GM12865 (cell line): ENCODE results near the gene SFMBT2.

Experiments used
- DNase-seq: peaks from one replicate; pipeline ENCODE4 v3.0.0; 2010; ENCODE audit warnings: low read depth
- H3K4me3 ChIP-seq: 2 replicates; pipeline ENCODE4 v1.5.1; 2011; ENCODE audit warnings: mild to moderate bottlenecking, low read depth, low read length, control low read depth
- TF ChIP-seq, protein P1 (sequence below): IDR thresholded peaks from 2 replicates; pipeline ENCODE4 v1.5.1; 2011; ENCODE audit warnings: low read length, control low read depth, low read depth, inconsistent platforms; ENCODE audit not compliant: insufficient read depth; ENCODE audit errors: missing control alignments

The SFMBT2 gene

DNA sequence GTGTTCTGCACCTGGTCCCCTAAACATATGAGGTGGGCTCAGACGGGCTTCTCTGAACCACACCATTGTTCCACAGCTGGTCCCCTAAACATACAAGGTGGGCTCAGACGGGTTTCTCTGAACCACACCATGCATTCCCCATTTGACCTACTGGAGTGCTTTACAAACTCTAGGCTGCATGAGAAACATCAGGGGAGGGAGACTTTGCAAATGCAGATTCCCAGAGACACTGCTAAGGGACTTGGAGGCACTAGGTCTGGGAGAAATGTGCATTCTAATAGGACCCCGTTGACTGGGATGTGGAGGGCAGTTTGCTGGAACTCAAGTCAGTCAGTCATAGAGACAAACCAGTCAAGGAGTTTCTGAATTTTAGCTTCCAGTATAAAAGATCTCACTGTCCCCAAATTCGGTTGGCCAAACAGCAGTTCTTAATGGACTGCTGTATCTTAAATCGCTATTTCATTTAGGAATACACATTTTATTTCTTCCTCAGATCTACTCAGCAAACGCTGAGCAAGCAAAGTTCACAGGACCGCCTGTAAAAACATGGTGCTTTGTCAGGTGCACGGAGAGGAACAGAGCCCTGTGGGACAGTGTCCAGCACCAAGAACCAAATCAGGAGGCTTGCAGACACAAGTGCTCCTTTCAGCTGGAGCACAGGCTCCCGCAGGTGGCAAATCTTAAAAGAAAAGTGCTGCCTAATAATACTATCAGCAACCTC lies 198.8 kb downstream of the SFMBT2 start:
- no peak overlapping the region for H3K4me3 ChIP-seq
- DNase-seq = no peak
- TF ChIP-seq, protein P1, sequence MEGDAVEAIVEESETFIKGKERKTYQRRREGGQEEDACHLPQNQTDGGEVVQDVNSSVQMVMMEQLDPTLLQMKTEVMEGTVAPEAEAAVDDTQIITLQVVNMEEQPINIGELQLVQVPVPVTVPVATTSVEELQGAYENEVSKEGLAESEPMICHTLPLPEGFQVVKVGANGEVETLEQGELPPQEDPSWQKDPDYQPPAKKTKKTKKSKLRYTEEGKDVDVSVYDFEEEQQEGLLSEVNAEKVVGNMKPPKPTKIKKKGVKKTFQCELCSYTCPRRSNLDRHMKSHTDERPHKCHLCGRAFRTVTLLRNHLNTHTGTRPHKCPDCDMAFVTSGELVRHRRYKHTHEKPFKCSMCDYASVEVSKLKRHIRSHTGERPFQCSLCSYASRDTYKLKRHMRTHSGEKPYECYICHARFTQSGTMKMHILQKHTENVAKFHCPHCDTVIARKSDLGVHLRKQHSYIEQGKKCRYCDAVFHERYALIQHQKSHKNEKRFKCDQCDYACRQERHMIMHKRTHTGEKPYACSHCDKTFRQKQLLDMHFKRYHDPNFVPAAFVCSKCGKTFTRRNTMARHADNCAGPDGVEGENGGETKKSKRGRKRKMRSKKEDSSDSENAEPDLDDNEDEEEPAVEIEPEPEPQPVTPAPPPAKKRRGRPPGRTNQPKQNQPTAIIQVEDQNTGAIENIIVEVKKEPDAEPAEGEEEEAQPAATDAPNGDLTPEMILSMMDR = no peak

DNA sequence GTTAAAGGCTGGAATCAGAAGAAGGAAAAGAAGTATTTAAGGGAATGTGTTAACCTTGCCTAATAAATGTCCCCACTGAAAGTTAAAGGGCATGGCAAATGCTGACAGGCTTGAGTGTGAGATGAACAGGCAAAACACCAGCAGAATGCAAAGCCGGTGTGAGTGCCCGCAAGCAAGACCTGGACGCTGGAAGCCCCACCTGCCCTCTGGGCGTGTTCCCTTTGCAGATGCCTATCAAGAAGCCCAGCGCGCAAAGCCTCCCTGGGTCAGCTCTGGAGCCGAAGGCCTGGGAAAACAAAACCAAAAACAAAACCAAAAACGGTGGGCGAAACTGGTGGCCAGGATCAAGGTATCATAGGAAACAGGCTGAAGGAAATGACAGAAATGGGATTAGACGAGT lies 200.3 kb downstream of the SFMBT2 start:
- TF ChIP-seq, protein P1 = no peak
- no peak for DNase-seq
- no peak overlapping the region for H3K4me3 ChIP-seq

DNA sequence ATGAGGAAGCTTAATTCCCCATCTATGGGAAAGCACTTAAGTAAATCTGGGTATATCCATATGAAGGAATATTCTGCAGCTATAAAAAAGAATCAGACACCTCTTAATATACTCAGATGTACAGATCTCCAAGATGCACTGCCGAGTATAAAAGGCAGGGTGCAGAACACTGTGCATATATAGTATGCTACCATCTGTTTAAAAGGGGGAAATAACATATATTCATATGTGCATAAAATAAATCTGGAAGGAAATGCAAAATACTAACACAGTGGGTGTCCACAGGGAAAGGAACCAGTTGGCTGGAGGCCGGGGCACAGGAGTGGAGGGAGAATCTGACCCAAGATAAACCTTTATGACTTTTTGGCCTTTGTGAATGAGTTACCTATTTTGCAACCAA lies 201.4 kb downstream of the SFMBT2 start:
- TF ChIP-seq, protein P1 = no peak
- no peak overlapping the region for H3K4me3 ChIP-seq
- no peak for DNase-seq

DNA sequence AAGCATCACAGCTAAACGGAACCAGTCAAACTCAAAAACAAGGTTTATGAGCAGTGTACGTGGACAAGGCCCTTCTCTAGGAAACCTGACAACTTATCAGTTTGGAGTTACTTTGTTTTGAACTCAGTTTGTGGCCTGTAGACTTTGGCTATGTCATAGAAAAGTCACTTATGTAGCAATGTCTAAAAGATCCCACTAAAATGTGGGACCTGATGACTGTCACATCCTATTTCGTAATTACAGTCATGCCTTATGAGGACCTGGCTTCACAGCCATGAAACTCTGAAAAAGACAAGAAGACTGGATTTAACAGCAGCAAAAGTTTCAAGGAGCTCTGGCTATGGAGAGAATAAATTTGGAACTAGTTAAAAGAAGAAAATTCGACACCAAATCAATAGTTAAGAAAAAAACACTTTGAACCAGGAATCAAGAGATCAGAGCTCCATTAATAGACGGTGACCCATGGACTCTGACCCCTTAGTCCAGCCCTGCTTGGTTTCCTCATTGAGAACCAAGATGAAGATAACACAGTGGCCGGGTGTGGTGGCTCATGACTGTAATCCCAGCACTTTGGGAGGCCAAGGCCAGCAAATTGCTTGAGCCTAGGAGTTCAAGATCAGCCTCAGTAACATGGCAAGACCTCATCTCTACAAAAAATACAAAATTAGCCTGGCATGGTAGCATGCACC lies 204.3 kb downstream of the SFMBT2 start:
- TF ChIP-seq, protein P1 = no peak
- no peak for DNase-seq
- no peak overlapping the region for H3K4me3 ChIP-seq

DNA sequence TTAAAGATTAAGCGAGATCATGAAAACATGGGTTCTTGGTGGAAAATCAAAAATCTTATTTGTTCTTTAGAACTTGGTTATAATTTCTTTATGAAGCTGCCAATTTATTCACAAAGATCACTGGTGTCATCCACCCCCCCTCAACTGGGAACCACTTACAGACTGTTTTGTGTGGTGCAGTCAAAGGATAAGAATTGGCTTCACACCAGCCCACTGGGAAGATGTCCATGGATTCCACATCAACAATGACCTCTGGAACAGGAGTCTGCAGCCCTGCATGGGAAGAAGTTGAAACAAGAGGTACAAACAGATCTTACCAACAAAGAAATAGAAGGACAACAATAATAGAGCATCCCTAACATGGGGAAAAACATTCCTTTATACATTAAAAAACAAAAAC lies 205.2 kb downstream of the SFMBT2 start:
- H3K4me3 ChIP-seq = no peak overlapping the region
- TF ChIP-seq, protein P1 = no peak
- DNase-seq = no peak

DNA sequence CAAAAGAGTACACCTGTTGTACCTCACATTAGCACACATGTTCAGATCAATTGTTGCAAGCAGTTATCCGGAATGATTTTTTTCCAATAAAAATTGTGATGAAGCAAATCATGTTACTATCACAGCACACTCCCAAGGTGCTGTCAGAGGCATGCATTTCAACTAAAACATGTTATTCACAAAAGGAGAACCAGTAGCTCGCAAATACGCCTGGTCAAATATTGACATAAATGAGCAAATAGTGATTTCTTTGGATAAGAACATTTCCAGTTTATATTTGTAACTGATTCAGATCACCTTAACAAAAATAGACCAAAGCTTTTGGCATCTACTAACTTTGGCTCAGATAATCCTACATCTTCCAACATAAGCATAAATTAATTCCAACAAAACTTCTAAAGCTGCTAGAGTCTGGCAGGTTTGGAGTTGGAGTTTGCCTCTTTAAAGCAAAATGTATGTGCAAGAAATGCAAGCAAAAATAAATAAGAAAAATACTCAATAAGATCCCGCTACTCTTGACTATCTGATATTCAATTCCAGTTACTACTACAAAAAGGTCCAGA lies 208.0 kb downstream of the SFMBT2 start:
- no peak overlapping the region for H3K4me3 ChIP-seq
- DNase-seq = no peak
- TF ChIP-seq, protein P1 = no peak
